K562 (cell line): ENCODE data around the gene PTH1R. TPM values are rescaled to one million over a fixed set of nuclear protein-coding genes. Genes with fewer than 3 reads are reported as not detected.

ENCODE experiments used
- AFF1 ChIP-seq, 2 experiments: fragments of 450-650 bp; IDR thresholded peaks; 2 replicates each; pipeline ENCODE4 v1.6.1; 2018; ENCODE audit warnings: mild to moderate bottlenecking in 2 of 2, low read depth in 1 of 2; ENCODE audit not compliant: partially characterized antibody in 2 of 2
- MAX ChIP-seq: sonication (generic); formaldehyde crosslinking; IDR thresholded peaks from 2 replicates; pipeline ENCODE4 v1.9.0; 2022; ENCODE audit warnings: mild to moderate bottlenecking, missing genetic modification reagents
- MYBL2 ChIP-seq, 2 experiments: fragments of 450-650 bp in 1 of 2; sonication (generic) in 1 of 2; formaldehyde crosslinking in 1 of 2; IDR thresholded peaks; 2 replicates each; pipeline versions ENCODE4 v1.6.1 to v1.8.1; 2017 to 2022; ENCODE audit warnings: borderline replicate concordance in 1 of 2, inconsistent platforms in 1 of 2, low read depth in 1 of 2, mild to moderate bottlenecking in 1 of 2, missing genetic modification reagents in 1 of 2, moderate library complexity in 1 of 2
- RAD21 ChIP-seq, 2 experiments: fragments of 250-450 bp in 1 of 2; fragments of 450-650 bp in 1 of 2; sonication (Bioruptor Pico) in 1 of 2; formaldehyde crosslinking in 1 of 2; IDR thresholded peaks in 1 of 2; conservative IDR thresholded peaks in 1 of 2; 2 replicates each; pipeline versions ENCODE4 v1.4.0 to v1.8.0; 2020 to 2022; ENCODE audit warnings: mild to moderate bottlenecking in 2 of 2, moderate library complexity in 1 of 2
- RCOR1 ChIP-seq, 2 experiments: IDR thresholded peaks; 2 replicates each; pipeline ENCODE4 v1.6.1; 2012; ENCODE audit warnings: low read depth in 2 of 2, low read length in 2 of 2, borderline replicate concordance in 1 of 2, improper control_type of control experiment in 1 of 2
- UBTF ChIP-seq, 2 experiments: IDR thresholded peaks; 2 replicates each; pipeline ENCODE4 v1.6.1; 2012; ENCODE audit warnings: improper control_type of control experiment in 2 of 2, low read depth in 2 of 2, low read length in 2 of 2, borderline replicate concordance in 1 of 2
- ZFPM2 ChIP-seq: fragments of 250-450 bp; sonication (Bioruptor Pico); IDR thresholded peaks from 2 replicates; pipeline ENCODE4 v1.5.1; 2022; ENCODE audit warnings: mild to moderate bottlenecking
- ZNF175 ChIP-seq: fragments of 200-800 bp; sonication (Bioruptor generic); IDR thresholded peaks from 2 replicates; pipeline ENCODE4 v1.6.1; 2016; ENCODE audit warnings: low read depth, mild to moderate bottlenecking, missing genetic modification characterization, missing compliant biosample characterization
- ZNF41 ChIP-seq: fragments of 250-450 bp; sonication (Bioruptor Pico); conservative IDR thresholded peaks from 2 replicates; pipeline ENCODE4 v1.4.0; 2020; ENCODE audit warnings: mild to moderate bottlenecking
- polyA plus RNA-seq, 8 experiments: library from polyadenylated mRNA; depleted of rRNA in 4 of 8; stranded (reverse) in 5 of 8; unstranded in 3 of 8; fragments of >200 nt; fragmentation: Nextera tagmentation in 2 of 8; fragmentation: Illumina TruSeq in 1 of 8; extraction: Ambion mirVana in 2 of 8; extraction: Trizol in 1 of 8; gene quantifications; 2 replicates each; pipeline versions ENCODE4 v1.2.1 to v1.2.3, GENCODE V29; 2011 to 2014; ENCODE audit warnings: inconsistent platforms in 1 of 8, missing spikeins in 1 of 8
- total RNA-seq, 7 experiments: library from RNA; depleted of rRNA in 6 of 7; stranded (reverse); fragments of >200 nt in 6 of 7; fragmentation: Illumina TruSeq in 2 of 7; extraction: Trizol in 2 of 7; gene quantifications; 2 replicates each; pipeline versions ENCODE4 v1.2.1 to v1.2.3, GENCODE V29; 2011 to 2021; ENCODE audit warnings: low replicate concordance in 1 of 7

The PTH1R gene
- total and polyA plus RNA-seq, 9 of the 15 experiments (the other 6 are each of a cell fraction or from before 2014, with no cell fraction given): not detected

GRCh38 chr3:46938118-46938517, 60.6 kb downstream of the PTH1R start (continued):
- TF ChIP-seq RCOR1 (IDR thresholded peaks at IDR 0.05; ENCODE audit: borderline replicate concordance in 1 of 2, low read depth in 2 of 2, low read length in 2 of 2): no peak
- no peak for TF ChIP-seq RAD21 (CRISPR knock-in tag; conservative IDR thresholded peaks at IDR 0.05 in 1 of 2, IDR thresholded peaks at IDR 0.05 in 1 of 2)
- no peak for TF ChIP-seq MAX (CRISPR knock-in tag)
- TF ChIP-seq ZNF41 (CRISPR knock-in tag): no peak
- no peak for TF ChIP-seq MYBL2 (IDR thresholded peaks at IDR 0.05; ENCODE audit: low read depth)
- TF ChIP-seq MYBL2 (CRISPR knock-in tag; IDR thresholded peaks at IDR 0.05; ENCODE audit: borderline replicate concordance): no peak
- TF ChIP-seq UBTF (IDR thresholded peaks at IDR 0.05; ENCODE audit: borderline replicate concordance in 1 of 2, low read depth in 2 of 2, low read length in 2 of 2): no peak
- TF ChIP-seq ZNF175 (CRISPR knock-in tag): no peak
- no peak for TF ChIP-seq AFF1 (IDR thresholded peaks at IDR 0.05; ENCODE audit: low read depth in 1 of 2, partially characterized antibody in 2 of 2)
- TF ChIP-seq ZFPM2: no peak
